C4-2B (cell line): Measurements from ENCODE around the gene CLDN15.

Source experiments
- ZFX ChIP-seq: fragments of 450-650 bp; IDR thresholded peaks from 2 replicates; pipeline ENCODE4 v1.6.1; 2017
- TF ChIP-seq, protein P1 (sequence below): fragments of 450-650 bp; conservative IDR thresholded peaks from 2 replicates; pipeline ENCODE4 v1.5.1; 2017; ENCODE audit warnings: mild to moderate bottlenecking

DNA sequence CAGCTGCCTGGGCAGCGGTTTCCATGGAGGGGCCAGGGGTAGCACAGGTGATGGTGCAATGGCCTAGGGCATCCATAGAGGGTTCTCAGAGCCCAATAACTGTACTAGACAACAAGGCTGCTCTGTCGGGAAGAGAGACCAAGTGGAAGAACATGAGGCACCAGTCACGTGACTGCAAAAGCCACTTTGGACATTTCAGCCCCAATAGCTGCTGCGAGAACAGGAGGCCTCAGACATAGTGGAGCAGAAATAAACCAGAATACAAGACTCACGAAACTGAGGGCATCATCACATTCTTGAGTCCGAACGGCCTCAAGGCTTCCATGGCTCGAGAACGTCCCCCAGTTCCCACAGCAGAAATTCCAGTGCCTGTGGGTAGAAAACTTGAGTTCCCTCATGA is 39.6 kb upstream of the CLDN15 start:
- TF ChIP-seq, protein P1, sequence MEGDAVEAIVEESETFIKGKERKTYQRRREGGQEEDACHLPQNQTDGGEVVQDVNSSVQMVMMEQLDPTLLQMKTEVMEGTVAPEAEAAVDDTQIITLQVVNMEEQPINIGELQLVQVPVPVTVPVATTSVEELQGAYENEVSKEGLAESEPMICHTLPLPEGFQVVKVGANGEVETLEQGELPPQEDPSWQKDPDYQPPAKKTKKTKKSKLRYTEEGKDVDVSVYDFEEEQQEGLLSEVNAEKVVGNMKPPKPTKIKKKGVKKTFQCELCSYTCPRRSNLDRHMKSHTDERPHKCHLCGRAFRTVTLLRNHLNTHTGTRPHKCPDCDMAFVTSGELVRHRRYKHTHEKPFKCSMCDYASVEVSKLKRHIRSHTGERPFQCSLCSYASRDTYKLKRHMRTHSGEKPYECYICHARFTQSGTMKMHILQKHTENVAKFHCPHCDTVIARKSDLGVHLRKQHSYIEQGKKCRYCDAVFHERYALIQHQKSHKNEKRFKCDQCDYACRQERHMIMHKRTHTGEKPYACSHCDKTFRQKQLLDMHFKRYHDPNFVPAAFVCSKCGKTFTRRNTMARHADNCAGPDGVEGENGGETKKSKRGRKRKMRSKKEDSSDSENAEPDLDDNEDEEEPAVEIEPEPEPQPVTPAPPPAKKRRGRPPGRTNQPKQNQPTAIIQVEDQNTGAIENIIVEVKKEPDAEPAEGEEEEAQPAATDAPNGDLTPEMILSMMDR: no peak
- TF ChIP-seq ZFX: no peak
